CD4-positive, alpha-beta T cell treated with Interferon gamma for 1 hour (primary cell): ENCODE data around the gene NRF1.
"Not testable (repeated sequence)": the region's sequence is repeated elsewhere in the genome, so short reads cannot be mapped to it uniquely, and the experiment has no call there.

ENCODE experiments used
- DNase-seq: peaks from one replicate; pipeline ENCODE4 v3.0.0-alpha.2; 2020

Gene NRF1

DNA sequence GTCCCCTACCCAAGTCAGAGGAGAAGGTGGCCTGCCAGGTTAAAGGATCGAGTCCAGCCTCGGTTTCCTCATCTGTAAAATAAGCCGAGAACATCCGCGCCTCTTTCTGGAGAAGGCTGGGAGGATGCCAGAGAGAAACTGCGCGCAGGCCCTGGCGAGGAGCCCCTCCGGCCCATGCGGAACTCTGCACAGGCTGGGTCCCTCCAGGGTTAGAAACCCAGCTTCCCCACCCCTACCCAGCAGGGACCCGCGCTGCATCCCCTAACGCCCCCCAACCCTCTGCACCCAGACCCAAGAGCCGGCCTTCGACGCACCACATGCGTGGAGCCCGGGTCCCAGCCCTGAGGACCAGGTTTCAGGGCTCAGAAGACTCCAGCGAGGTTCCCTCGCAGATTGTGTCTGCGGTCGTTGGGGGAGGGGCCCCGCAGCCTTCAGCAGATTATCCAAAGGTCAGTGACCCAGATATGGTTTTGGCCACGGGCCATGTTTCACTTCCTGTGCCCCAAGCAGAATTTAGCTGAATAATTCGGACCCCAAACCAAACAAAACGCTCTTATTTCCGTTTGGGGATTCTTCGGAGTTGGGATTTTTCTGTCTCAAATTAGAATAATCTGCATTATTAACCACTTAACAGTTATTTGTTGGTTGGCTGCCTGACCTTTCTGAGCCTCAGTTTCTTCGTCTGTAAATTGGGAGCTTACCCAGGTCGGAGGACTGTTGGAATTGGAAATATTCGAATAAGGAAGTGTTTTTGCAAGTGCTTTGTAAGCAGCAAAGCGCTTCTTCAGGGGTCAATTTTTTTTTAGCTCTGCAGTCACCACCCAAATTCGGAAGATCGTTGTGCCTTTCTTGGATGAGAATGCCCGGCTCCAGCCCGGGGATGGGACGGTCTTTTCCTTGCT is 173.5 kb downstream of the NRF1 start:
- no peak for DNase-seq

DNA sequence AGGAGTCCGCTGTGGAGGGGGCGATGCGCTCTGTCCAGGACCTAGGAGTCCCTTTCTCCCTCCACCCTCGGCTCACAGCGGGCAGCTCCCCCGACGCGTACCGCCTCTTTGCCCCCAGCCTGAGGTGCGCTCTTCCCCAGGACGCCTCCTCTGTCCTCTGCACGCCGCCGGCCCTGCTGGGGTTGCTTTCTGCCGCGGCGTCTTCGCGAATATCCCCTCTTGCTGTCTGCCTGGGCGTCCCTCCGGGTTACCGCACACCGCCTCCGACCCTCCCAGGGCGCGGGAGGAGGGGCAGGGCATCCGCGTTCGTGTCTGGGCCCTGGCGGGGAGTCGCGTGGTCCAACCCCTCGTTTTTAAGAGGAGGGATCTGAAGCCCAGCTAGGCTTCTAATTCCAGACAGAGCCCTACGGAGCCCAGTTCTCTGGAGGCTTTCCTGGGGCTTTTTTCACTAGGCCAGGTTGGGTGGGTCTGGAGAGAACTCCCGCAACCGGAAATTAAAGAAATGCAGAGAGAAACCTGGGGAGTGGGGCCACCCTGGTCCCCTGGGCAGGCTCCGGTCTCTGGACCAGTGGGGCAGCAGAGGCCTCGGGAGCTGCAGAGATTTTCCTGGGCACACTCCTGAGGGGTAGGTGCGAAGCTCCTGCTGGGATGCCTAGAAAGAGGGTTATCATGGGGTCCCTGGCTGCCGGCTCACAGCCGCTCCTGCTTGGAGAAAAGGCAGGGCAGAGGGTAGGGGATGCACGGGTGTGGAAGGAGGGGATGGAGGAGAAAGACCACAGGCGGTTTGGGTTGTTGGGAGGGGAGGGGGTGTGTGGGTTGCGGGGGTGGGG is 174.4 kb downstream of the NRF1 start:
- no peak for DNase-seq

DNA sequence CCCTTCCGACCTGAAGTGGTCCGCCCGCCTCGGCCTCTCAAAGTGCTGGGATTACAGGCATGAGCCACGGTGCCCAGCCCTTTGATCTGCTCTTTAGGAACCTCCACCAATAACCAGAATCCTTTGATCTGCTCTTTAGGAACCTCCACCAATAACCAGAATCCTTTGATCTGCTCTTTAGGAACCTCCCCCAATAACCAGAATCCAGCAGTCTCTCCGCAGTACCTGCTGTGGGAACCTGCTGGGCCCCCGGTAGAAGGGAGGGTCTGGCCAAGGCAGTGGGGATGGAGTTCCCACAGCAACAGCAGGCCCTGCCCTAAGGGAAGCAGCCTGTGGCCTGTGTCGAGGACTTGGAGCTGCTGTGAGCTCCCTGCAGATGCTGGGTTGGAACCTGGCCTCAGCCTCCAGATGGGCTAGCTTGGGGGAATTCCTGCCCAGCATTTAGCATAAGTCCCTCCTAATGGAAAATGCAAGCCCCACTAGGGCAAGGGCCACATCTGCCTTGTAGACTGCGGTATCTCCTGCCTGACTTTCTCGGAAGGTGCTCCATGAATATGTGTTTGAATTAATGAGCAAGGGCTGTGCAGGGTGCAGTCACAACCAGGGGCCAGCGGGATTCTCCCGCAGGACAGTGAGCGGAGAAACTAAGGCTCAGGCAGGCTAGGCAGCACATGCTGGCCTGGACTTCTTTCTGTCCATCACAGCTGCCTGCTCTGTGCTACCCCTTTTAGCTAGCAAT is 175.5 kb downstream of the NRF1 start:
- DNase-seq, result no peak

DNA sequence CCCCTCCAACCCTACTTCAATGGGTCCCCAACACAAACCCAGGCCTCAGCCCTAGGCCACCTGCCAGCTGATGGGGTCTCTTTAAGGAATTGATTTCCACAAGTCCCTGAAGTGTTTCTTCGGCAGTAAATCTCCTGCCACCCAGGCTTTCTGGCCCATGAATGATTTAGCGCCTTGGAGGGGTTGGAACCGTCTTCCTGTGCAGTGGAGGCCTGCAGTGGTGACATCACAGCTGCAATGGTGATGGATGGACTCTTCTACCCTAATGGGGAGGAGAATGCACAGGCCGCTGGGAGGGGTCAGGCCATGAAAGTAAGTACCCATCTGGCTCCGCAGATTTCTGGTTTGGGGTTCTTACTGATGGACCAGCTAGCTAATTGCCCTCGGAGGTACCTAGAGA is 177.5 kb downstream of the NRF1 start:
- no peak for DNase-seq

DNA sequence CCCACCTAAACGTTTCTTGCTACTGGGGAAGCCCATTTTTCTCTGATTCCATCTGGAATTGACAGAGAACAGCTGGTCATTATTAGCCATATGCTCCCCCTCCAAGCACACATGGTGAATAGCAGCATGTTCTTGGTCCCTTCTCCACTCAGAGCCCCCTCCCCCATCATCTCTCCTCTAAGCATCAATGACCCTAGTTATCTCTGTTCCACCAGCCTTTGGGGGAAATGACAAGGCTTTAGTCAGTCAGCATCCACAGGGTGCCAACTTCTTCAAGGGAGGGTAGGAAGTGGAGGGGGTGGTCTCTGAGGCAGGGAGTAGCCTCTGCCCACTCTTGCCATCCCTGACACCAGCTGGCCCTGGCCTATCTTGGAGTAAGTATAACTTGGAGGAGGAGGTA is 178.1 kb downstream of the NRF1 start:
- DNase-seq, result no peak

DNA sequence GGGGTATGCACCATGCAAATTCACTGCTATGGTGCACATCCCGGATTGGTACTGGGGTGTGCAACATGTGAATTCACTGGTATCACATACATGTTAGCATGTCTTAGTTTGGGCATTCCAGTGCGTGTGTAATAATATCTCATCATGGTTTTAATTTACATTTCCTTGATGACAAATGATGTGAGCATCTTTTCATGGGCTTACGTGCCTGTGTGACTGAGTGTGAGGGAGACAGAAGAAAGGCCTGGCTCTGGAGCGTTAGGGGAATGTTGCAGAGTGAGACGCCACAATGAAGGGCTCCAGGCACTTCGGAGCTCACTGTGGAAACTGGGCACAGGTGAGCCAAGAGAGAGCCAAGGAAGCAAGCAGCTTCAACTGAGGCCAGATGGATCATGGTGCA is 178.6 kb downstream of the NRF1 start:
- no peak for DNase-seq

DNA sequence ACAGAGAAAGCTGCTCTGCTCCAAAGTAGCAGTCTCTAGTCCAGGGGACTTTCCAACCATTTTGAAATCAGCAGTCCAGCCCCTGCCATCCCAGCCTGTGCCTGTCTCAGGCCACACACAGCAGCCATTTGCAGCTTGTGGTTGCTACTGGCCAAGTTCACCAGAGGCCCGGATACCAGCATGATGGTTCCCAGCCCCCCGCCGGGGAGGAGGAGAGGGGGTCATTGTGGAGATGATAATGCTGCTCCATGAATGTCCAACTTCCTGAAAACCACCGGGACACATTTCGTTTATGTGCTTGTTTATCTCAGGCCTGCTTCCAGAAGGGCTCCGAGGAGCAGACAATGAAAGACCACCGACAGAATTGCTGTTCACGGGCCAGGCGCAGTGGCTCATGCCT is 181.2 kb downstream of the NRF1 start:
- no peak for DNase-seq

DNA sequence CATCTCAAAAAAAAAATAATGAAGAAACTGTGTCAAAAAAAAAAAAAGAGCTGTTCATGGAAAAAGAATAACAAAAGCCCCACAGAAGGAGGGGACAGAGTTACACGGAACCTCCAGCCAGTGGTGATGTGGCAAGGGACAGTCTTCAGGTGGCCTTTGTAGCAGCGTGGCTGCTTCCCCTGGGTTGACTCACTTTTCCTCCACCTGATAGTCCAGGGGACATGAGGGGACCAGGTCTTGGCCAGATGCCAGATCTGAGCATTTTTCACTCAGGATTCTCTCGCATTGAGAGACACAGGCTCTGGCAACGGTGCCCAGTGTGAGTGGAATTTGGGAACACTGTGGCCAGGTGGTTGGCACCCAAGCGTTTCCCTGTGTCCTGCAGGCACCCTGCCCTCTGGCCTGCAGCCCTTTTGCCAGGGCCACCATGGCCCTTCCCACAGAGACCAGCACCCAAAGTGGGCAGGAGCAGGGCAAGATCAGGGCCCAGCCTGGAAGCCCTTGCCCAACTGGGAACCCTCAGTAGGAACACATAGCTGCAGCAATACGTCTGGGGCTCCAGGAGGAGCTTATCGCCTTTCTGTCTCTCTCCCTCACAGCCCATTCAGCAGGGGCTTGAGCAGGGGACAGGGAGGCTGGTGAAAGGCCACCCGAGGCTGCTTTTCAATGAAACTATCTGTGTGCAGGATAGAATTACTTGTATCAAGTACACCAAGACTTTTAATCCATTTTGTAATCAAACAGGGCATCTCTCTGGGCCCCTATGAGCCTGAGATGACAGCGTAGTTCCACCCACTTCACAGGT is 182.2 kb downstream of the NRF1 start:
- no peak for DNase-seq

DNA sequence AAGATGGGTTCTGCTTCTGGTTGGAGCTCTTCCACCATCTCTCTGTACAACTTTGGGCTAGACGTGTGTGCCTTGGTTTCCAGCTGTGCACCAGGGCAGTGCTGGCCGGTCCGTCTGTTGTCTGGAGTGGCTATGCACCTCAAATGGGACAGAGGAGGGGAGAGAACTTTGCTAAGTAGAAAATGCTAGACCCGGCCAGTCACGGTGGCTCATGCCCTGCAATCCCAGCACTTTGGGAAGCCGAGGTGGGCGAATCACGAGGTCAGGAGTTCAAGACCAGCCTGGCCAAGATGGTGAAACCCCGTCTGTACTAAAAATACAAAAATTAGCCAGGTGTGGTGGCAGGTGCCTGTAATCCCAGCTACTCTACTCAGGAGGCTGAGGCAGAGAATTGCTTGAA is 182.9 kb downstream of the NRF1 start:
- not testable (repeated sequence) for DNase-seq

DNA sequence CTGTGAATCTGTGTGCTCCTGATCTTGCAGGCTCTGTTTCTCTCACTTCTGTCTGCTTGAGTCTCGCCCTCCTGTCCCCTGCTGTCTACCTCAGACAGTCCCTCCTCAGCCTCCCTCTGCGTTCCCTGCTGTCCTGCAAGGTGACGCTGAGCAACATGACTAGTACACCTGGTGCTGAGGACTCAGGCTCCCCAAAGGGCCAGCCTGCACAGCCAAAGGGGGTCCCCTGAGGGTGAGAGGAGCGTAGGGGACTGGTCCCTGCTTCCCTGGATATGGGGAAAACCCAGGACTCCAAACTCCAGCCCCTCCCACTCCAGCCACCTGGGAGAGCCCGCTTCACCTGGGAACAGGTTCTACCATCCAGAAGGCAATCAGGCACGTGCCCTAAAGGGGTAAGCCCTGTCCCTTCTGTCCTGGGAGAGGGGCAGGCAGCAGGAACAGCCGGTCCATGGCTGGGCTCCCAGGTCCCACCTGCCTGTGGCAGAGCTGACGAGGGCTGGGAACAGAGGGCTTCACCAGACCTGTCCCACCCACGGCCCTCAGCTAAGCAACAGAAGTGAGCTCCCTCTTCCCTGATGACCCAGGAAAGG is 184.8 kb downstream of the NRF1 start:
- DNase-seq, result no peak

DNA sequence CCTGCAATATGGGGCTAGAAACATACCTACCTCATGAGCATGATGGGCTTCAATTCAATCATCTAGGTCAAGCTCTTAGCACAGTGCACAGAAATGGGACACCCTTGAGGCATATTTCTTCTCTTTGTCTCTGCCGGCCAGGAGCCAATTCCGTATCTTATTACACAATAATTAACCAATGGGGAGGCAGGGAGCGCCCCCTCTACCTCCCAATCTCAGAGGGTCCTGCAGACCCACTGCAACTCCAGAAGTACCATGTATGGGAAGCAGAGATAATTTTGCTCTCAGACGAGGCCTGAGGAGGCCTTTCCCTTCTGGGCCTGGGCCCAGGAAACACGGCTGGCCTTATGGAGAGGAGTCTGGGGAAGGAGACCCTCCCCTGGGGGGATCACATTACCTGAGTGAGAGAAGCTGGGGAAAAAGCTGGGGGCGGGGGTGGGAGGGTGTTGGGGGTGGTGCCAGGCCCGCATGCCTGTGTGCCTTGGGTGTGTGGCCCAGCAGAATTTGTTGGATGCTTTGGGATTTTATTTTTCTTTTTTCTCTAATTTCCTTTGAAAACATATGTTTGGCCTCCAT is 185.8 kb downstream of the NRF1 start:
- DNase-seq, result no peak

DNA sequence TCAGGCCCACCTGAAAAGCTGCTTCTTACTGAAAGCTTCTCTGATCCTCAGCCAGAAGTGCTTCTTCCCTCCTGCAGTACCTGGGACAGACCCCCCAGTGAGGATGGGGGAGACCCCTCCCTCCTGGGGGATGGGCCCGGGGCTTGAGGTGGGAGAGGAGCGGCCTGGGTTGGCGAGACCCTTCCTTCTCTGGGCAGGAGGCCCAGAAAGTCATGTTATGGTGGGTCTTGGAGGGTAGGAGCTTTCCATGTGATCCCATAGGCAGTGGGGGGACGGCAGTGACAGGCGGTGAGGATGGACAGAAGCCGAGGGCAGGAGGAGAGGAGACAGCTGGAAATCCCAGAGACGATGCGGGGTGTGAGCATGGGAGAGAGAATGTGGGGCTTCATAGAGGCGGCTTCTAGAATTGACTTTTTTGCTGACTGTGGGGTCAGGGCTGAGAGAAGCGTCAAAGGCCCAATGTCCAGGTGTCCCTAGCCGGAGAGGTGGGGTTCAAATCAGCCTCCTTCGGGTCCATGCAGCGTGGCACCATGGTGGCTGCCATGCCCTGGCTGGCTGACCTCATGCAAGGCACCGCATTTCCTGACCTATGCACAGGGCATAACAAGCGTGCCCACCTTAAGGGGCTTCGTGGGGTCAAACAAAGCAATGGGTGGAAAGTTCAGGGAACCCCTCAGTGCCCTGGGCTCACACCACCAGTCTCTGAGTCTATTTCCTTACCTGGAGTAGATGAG is 187.3 kb downstream of the NRF1 start:
- no peak for DNase-seq

DNA sequence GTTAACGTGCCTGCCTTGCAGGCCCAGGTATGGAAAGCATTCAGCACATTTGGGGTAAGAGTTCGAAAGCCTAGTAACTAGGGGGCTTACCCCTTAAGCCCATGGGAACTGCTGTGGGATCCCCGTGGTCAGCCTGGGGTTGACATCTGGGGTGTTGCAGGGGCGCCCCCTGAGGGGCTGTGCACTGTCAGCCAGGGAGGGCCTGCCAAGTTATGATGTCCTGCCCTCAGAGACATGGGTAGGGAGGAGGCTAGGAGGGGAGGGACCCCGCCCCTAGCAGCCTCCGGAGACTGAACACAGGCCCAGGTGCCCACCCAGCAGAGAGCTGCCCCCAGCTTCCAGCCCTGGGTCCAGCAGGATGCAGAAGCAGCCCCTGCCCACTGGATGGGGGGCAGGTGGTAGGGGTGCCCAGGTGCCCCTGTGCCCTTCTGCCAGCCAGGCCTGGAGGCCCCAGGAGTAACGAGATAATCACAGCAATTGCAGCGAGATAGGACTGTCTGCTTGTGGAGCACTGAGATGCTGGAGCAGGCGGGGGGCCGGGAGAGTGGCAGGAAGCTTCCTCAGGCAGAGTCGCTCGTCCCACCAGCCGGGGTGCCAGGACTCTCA is 187.9 kb downstream of the NRF1 start:
- no peak for DNase-seq

DNA sequence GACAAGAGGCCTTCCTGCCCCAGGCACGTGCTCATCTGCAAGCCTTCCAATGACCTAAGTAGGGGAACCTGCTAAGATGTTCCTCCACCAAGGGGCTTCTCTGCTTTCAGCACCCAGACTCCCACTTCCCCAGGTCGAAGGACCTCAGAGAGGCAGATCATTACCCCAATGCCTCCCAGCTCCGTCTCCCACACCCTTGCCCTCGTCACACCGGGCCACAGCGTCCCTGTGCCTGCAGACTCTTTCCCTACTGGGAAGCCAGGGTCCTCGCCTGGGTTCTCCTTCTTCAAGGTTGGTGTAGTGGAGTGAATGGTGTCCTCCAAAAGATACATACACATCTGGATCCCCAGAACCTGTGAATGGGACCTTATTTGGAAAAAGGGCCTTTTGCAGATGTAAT is 189.4 kb downstream of the NRF1 start:
- no peak for DNase-seq

DNA sequence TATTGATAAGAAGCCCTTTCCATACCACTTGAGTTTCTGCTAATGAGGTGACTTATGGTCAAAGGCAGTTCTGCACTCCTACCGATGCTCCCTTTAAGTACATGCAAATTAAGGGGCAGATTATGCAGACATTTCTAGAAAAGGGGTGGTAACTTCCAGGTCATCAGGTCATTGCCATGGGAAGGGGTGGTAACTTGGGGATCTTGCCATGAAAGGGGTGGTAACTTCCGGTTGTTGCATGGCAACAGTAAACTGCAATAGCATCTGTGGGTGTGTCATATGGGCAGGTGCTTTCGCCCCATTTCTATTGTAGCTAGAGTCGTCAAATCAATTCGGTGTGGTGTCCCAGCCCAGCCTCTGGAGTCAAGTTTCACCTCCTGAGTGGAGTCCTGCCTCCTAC is 190.4 kb downstream of the NRF1 start:
- DNase-seq, result no peak

DNA sequence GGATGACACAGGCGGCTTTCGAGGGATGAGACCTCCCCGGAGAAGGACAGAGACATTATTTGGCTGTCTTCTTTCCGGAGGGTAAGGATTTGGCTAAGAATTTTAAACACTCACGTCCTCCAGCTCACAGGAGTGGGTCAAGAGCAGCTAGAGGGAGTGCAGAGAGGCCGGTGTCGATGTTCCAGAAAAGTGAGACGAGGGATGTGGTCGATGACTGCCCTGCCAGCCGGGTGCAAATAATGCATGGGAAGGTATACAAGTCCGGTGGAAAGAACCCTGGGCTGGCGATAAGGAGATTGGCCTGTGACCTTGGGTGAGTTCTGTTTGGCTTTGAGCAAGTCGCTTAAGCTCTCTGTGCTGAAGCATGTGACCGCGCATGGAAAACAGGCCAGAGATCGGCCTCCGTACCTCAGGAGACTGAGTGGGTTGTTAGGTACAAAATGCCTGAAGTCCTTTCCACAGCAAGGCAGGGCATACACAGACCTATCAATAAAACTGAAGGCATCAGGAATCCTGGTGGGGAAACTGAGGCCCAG is 192.1 kb downstream of the NRF1 start:
- no peak for DNase-seq

DNA sequence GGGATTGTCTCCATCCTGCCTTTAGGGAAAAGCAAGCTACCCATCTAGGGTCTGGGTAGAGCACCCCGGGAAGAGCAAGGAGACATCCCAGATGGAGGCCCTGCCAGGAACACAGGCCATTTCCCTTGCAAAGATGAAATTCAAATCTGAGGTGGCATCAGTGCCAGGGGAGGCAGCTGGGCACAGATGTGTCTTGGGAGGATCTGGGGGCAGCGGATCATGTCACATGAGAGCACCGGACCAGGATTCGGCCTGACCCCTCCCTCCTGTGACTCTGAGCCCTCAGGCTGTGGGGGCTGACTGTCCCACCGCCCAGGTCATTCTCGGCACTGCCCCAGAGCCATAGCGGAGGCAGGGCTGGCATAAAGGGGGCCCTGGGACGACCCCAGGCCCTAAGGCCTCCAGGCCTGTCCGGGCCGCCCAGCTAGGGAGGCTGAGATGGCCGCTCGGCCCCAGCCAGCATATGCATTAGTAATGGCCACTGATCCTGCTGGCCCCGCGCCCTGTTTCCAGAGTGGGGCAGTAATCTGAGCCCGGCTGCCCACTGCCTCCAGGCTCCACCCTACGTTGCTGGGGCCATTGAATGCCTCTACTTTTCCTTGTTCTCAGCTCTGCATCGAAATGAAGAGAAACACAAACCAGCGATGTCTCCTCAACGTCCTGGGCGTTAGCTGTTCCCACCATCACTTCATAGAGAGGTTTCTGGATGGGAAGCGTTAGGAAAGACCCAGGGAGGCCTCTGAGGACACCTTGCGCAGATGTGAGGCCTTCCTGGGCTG is 192.8 kb downstream of the NRF1 start:
- DNase-seq, result no peak

DNA sequence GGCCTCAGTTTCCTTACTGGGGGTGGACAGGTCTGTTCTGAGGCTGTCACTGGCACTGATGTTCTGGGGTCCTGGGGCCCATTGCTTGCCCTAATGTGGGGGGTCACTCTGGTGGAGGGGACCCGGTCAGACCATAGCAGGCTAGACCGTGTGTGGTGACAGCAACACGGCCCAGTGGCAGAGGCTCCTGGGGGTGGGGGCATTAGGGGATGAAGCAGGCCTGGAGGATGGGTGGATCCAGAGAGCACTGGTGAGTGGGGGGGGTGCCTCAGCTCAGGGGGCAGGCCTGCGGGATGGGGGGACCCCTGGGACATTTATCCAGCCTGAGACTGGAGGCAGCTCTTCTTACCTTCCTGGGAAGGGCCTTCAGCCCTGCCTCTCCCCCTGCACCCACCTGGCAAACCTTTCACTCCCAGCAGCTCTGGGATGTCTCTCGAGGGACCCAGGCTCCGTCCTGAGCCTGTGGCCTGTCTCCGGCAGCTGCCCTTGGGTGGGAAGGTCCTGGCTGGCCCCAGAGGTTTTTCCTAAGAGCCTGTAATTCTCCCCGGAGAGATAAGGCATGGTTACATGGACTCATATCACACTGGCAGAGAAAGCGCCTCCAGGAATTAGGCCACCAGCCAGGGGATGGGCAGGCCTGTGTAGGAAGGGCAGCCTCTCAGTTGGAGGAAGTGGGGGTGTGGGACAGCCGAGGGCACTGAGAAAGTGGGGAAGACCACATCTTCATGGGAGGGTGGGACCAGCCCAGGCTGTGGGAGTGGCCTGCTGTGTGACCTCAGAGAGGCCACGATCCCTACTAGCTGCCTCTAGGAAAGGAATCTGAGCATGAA is 193.6 kb downstream of the NRF1 start:
- DNase-seq, result no peak
